Loucy (cell line): ENCODE data around the gene NPW.

Source experiments
- H2AFZ ChIP-seq: fragments of 200-600 bp; sonication (generic); 2 replicates; pipeline ENCODE4 v1.6.0; 2016; ENCODE audit warnings: antibody characterized with exemption, mild to moderate bottlenecking, low read length, moderate library complexity
- H3F3A ChIP-seq: fragments of 200-600 bp; 2 replicates; pipeline ENCODE4 v1.6.0; 2016; ENCODE audit warnings: antibody characterized with exemption, low read depth, mild to moderate bottlenecking
- H3K27me3 ChIP-seq: fragments of 200-600 bp; sonication (generic); 2 replicates; pipeline ENCODE4 v1.6.1; 2014; ENCODE audit warnings: low read length, mild to moderate bottlenecking; ENCODE audit not compliant: insufficient read depth, poor library complexity, severe bottlenecking
- H3K36me3 ChIP-seq: fragments of 200-600 bp; sonication (generic); 2 replicates; pipeline ENCODE4 v1.6.1; 2016; ENCODE audit warnings: low read length; ENCODE audit not compliant: insufficient read depth
- H3K4me1 ChIP-seq: fragments of 200-600 bp; sonication (generic); 2 replicates; pipeline ENCODE4 v1.5.1; 2014; ENCODE audit warnings: low read length, mild to moderate bottlenecking; ENCODE audit not compliant: insufficient read depth, poor library complexity, severe bottlenecking
- H3K4me2 ChIP-seq: fragments of 200-600 bp; sonication (generic); 2 replicates; pipeline ENCODE4 v1.6.0; 2014; ENCODE audit warnings: antibody characterized with exemption, low read length, low read depth, mild to moderate bottlenecking; ENCODE audit not compliant: poor library complexity, severe bottlenecking
- H3K4me3 ChIP-seq: fragments of 200-600 bp; sonication (generic); 2 replicates; pipeline ENCODE4 v1.5.1; 2014; ENCODE audit warnings: low read length, mild to moderate bottlenecking, mixed read lengths; ENCODE audit not compliant: poor library complexity, severe bottlenecking
- H3K79me2 ChIP-seq: fragments of 200-600 bp; sonication (generic); 2 replicates; pipeline ENCODE4 v1.6.1; 2014; ENCODE audit warnings: low read length; ENCODE audit not compliant: insufficient read depth
- H3K9ac ChIP-seq: fragments of 200-600 bp; sonication (generic); 2 replicates; pipeline ENCODE4 v1.6.0; 2014; ENCODE audit warnings: mild to moderate bottlenecking, low read depth, low read length, moderate library complexity; ENCODE audit not compliant: poor library complexity, severe bottlenecking
- H3K9me2 ChIP-seq: fragments of 200-600 bp; sonication (generic); replicated peaks from 2 replicates; pipeline ENCODE4 v1.6.1; 2016; ENCODE audit warnings: low read depth, low read length, mixed read lengths
- H3K9me3 ChIP-seq: fragments of 200-600 bp; sonication (generic); 2 replicates; pipeline ENCODE4 v1.6.1; 2014; ENCODE audit warnings: mild to moderate bottlenecking, antibody characterized with exemption, low read length, low read depth; ENCODE audit not compliant: insufficient read depth
- H4K20me1 ChIP-seq: fragments of 200-600 bp; sonication (generic); 2 replicates; pipeline ENCODE4 v1.6.0; 2014; ENCODE audit warnings: antibody characterized with exemption, low read length, mild to moderate bottlenecking; ENCODE audit not compliant: insufficient read depth, poor library complexity, severe bottlenecking
- EZH2phosphoT487 ChIP-seq: fragments of 200-600 bp; IDR thresholded peaks from 2 replicates; pipeline ENCODE4 v1.6.1; 2018; ENCODE audit warnings: antibody characterized with exemption, mild to moderate bottlenecking, moderate library complexity, borderline replicate concordance
- TF ChIP-seq, protein P1 (sequence below): fragments of 200-600 bp; sonication (generic); conservative IDR thresholded peaks from 2 replicates; pipeline ENCODE4 v1.5.1; 2014; ENCODE audit warnings: mild to moderate bottlenecking, antibody characterized with exemption, low read length

Gene NPW

DNA sequence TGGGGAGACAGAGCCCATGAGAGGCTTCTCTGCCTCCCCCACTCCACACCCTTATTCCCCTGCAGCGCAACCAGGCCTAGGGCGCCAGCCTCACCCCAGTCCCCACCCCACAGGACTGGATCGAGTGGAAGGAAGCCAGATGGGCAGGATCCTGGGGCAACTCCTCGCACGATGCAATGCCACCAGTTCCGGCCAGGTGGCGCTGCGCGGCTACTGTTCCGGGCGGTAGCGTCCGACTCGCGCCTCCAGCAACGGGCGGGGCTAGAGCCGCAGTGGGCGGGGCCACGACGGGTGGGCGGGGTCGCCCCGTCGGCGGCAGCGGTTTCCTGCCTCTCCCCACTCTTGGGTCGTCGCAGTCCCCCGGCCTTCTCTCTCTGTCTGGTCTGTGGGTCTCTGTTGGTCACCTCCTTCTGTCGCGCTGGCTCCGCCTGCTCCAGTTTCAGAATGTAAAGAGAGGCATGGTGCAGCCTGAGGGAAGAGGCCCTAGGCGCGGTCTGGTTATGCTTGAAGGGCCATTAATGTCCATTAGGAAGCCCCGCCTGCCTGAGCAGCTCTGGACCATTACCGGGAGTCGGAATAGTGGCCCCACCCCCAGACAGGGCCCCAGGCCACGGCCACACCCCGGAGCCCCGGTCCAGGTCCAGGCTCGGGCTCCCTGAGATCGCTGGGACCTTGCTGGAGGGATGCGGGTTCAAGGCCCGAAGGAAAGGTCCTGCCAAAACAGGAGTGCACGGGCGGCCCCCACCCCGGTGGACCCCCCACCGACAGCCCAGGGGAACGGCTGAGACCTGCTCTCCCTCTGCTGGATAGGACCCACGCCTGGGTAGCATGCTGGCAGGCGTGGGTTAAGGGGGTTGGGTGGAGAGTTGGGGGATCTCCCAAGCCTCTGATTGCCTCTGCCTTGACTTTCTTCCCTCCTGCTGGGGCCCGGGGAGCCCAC is 3.8 kb downstream of the NPW start:
- H3K36me3 ChIP-seq = no peaks in the 10 kb centered on the region
- peak overlapping the region; percentile 55 for H3K9ac ChIP-seq
- H2AFZ ChIP-seq = peak overlapping the region; percentile 93
- H3K79me2 ChIP-seq = no peaks in the 10 kb centered on the region
- H3K9me2 ChIP-seq = no peaks in the 10 kb centered on the region
- peaks cover 4% of the 10 kb centered on the region for H3K27me3 ChIP-seq
- TF ChIP-seq, protein P1, sequence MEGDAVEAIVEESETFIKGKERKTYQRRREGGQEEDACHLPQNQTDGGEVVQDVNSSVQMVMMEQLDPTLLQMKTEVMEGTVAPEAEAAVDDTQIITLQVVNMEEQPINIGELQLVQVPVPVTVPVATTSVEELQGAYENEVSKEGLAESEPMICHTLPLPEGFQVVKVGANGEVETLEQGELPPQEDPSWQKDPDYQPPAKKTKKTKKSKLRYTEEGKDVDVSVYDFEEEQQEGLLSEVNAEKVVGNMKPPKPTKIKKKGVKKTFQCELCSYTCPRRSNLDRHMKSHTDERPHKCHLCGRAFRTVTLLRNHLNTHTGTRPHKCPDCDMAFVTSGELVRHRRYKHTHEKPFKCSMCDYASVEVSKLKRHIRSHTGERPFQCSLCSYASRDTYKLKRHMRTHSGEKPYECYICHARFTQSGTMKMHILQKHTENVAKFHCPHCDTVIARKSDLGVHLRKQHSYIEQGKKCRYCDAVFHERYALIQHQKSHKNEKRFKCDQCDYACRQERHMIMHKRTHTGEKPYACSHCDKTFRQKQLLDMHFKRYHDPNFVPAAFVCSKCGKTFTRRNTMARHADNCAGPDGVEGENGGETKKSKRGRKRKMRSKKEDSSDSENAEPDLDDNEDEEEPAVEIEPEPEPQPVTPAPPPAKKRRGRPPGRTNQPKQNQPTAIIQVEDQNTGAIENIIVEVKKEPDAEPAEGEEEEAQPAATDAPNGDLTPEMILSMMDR = peak; percentile 67
- TF ChIP-seq EZH2phosphoT487 = no peak
- H3F3A ChIP-seq = no peaks in the 10 kb centered on the region
- H4K20me1 ChIP-seq = no peaks in the 10 kb centered on the region
- no peaks in the 10 kb centered on the region for H3K9me3 ChIP-seq
- H3K4me1 ChIP-seq = peaks cover 10% of the 10 kb centered on the region
- peak overlapping the region; percentile 68 for H3K4me3 ChIP-seq
- H3K4me2 ChIP-seq = peak overlapping the region; percentile 76

GRCh38 chr16:2024032-2024420 is 4.4 kb downstream of the NPW start:
- no peaks in the 10 kb centered on the region for H3K36me3 ChIP-seq
- H4K20me1 ChIP-seq = no peaks in the 10 kb centered on the region
- H3F3A ChIP-seq = no peaks in the 10 kb centered on the region
- H3K27me3 ChIP-seq = peaks cover 4% of the 10 kb centered on the region
- no peaks in the 10 kb centered on the region for H3K9me2 ChIP-seq
- H3K79me2 ChIP-seq = no peaks in the 10 kb centered on the region
- H3K4me1 ChIP-seq = peaks cover 10% of the 10 kb centered on the region
- no peak overlapping the region for H3K4me2 ChIP-seq
- H2AFZ ChIP-seq = no peak overlapping the region
- H3K9me3 ChIP-seq = no peaks in the 10 kb centered on the region
- TF ChIP-seq, protein P1 = no peak
- TF ChIP-seq EZH2phosphoT487 = no peak
- no peak overlapping the region for H3K9ac ChIP-seq
- no peak overlapping the region for H3K4me3 ChIP-seq

- no peaks in the 10 kb centered on the region for H3K9me3 ChIP-seq
- no peak for TF ChIP-seq EZH2phosphoT487
- TF ChIP-seq, protein P1 = no peak
- peaks cover 10% of the 10 kb centered on the region for H3K4me1 ChIP-seq
Observed at GRCh38 chr16:2025251-2025650, 5.7 kb downstream of the NPW start.

More at GRCh38 chr16:2025251-2025650, 5.7 kb downstream of the NPW start:
- no peaks in the 10 kb centered on the region for H3K79me2 ChIP-seq
- H3K27me3 ChIP-seq = peaks cover 4% of the 10 kb centered on the region
- no peak overlapping the region for H3K4me2 ChIP-seq
- no peak overlapping the region for H2AFZ ChIP-seq
- no peak overlapping the region for H3K4me3 ChIP-seq
- no peaks in the 10 kb centered on the region for H4K20me1 ChIP-seq
- H3K9me2 ChIP-seq = no peaks in the 10 kb centered on the region
- no peak overlapping the region for H3K9ac ChIP-seq
- no peaks in the 10 kb centered on the region for H3K36me3 ChIP-seq
- no peaks in the 10 kb centered on the region for H3F3A ChIP-seq
